ENCODE data around the gene PALB2. TPM values are rescaled to one million over a fixed set of nuclear protein-coding genes. Genes with fewer than 3 reads are reported as not detected.
A peak's percentile ranks its signal among the peaks of the same experiment; 100 is the strongest.

The PALB2 gene
- total and polyA plus RNA-seq, 2 of the 13 experiments (the other 11 are each of a cell fraction or from before 2014, with no cell fraction given): 12.1 to 40.9 TPM

- ATAC-seq (peak; percentile 96), FAIRE-seq (peak; percentile 55), DNase-seq (ENCODE audit: low spot score) (peak; percentile 91)
- H3K36me3 ChIP-seq (replicated peaks in 1 of 2; ENCODE audit: control insufficient read depth in 1 of 2, insufficient read depth in 2 of 2, low read length in 2 of 2): peaks cover 18 to 30% of the 10 kb centered on the region in 2 experiments
- intact Hi-C loops (cut with micrococcal nuclease; ENCODE audit: unreplicated experiment): loop anchor here (1.0 to 2.0 kb wide), 2 partner anchors 39 to 45 kb away; partner anchors contain the start of genes DCTN5, EARS2, PALB2 and UBFD1
- peak within 1 kb of the TSS; percentile 72 to 98 (median 97) for H3K4me3 ChIP-seq (replicated peaks in 1 of 3; ENCODE audit: insufficient read depth in 1 of 3, low read depth in 2 of 3, low read length in 3 of 3)
- in situ Hi-C loops (cut with HindIII; ENCODE audit: extremely low pct_ligation_motif_present, low pct_unique_long_range_greater_than_20kb): no loop called here
- no peaks in the 10 kb centered on the region for H3K9me3 ChIP-seq (ENCODE audit: low read length)
- peaks cover 25% of the 10 kb centered on the region for H4K20me1 ChIP-seq (ENCODE audit: insufficient read depth, low read length)
- H3K9ac ChIP-seq (ENCODE audit: insufficient read depth, low read depth, low read length): peak within 1 kb of the TSS; percentile 97
- peaks cover 0 to 5% of the 10 kb centered on the region in 2 experiments; a peak in 1 of 5 replicates for H3K27me3 ChIP-seq (ENCODE audit: control insufficient read depth in 1 of 2, insufficient read depth in 2 of 2, low read length in 2 of 2)
- CTCF ChIA-PET (ENCODE audit: low intra/inter-chr PET ratio, low total read pairs): interaction anchor here (2.2 to 2.5 kb wide), 2 partner anchors 39 to 161 kb away, joined by 10 to 12 read pairs; partner anchors contain the start of genes EARS2 and UBFD1
- WGBS (ENCODE audit: low lambda C conversion rate): 2% methylated on average over 56 of the region's 67 CpGs
- BruUV-seq (replicated peaks): no TSS peak
- H2AFZ ChIP-seq (ENCODE audit: low read length): peak within 1 kb of the TSS; percentile 85
- peak within 1 kb of the TSS; percentile 80 for H3K27ac ChIP-seq (ENCODE audit: extremely low read length, insufficient read depth, low read length)
- peak within 1 kb of the TSS; percentile 93 for H3K4me2 ChIP-seq (ENCODE audit: low read depth, low read length)
- POLR2A ChIA-PET: interaction anchor here (1.0 to 2.2 kb wide), 7 partner anchors 15 to 57 kb away, joined by 3 to 28 read pairs (median 5); partner anchors contain the start of genes DCTN5, EARS2, PALB2 and UBFD1
- peaks cover 31% of the 10 kb centered on the region for H3K4me1 ChIP-seq (ENCODE audit: insufficient read depth, low read length)
- peaks cover 48% of the 10 kb centered on the region for H3K79me2 ChIP-seq (ENCODE audit: insufficient read depth, low read length)
- peak; percentile 84; the same call in 1 of the 2 replicates for TF ChIP-seq AHR (CRISPR knock-in tag; IDR thresholded peaks at IDR 0.05)
- TF ChIP-seq, protein P1, sequence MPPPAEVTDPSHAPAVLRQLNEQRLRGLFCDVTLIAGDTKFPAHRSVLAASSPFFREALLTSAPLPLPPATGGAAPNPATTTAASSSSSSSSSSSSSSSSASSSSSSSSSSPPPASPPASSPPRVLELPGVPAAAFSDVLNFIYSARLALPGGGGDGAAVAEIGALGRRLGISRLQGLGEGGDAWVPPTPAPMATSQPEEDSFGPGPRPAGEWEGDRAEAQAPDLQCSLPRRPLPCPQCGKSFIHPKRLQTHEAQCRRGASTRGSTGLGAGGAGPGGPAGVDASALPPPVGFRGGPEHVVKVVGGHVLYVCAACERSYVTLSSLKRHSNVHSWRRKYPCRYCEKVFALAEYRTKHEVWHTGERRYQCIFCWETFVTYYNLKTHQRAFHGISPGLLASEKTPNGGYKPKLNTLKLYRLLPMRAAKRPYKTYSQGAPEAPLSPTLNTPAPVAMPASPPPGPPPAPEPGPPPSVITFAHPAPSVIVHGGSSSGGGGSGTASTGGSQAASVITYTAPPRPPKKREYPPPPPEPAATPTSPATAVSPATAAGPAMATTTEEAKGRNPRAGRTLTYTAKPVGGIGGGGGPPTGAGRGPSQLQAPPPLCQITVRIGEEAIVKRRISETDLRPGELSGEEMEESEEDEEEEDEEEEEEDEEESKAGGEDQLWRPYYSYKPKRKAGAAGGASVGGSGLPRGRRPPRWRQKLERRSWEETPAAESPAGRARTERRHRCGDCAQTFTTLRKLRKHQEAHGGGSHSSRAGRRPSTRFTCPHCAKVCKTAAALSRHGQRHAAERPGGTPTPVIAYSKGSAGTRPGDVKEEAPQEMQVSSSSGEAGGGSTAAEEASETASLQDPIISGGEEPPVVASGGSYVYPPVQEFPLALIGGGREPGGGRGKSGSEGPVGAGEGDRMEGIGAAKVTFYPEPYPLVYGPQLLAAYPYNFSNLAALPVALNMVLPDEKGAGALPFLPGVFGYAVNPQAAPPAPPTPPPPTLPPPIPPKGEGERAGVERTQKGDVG (CRISPR knock-in tag; IDR thresholded peaks at IDR 0.05; ENCODE audit: borderline replicate concordance): no peak
- TF ChIP-seq ZNF558 (CRISPR knock-in tag; IDR thresholded peaks at IDR 0.05; ENCODE audit: borderline replicate concordance): peak; percentile 81; the same call in 1 of the 2 replicates
- TF ChIP-seq ZMAT3 (CRISPR knock-in tag; conservative IDR thresholded peaks at IDR 0.05): 0 out of 2 replicates have a peak, but pooled peaks have one; percentile 74
- TF ChIP-seq ZNF180 (CRISPR knock-in tag; IDR thresholded peaks at IDR 0.05; ENCODE audit: borderline replicate concordance, low read depth): 0 out of 2 replicates have a peak, but pooled peaks have one; percentile 80
- peak; percentile 81; the same call in 1 of the 2 replicates for TF ChIP-seq AKAP8 (CRISPR knock-in tag; IDR thresholded peaks at IDR 0.05)
- peak; percentile 54; the same call in 1 of the 2 replicates for TF ChIP-seq PITX1 (CRISPR knock-in tag; IDR thresholded peaks at IDR 0.05)
- TF ChIP-seq THAP8 (CRISPR knock-in tag; IDR thresholded peaks at IDR 0.05; ENCODE audit: borderline replicate concordance): no peak
- TF ChIP-seq SOX5 (CRISPR knock-in tag; IDR thresholded peaks at IDR 0.05; ENCODE audit: borderline replicate concordance): peak; percentile 68; the same call in 1 of the 2 replicates
- TF ChIP-seq, protein P2, sequence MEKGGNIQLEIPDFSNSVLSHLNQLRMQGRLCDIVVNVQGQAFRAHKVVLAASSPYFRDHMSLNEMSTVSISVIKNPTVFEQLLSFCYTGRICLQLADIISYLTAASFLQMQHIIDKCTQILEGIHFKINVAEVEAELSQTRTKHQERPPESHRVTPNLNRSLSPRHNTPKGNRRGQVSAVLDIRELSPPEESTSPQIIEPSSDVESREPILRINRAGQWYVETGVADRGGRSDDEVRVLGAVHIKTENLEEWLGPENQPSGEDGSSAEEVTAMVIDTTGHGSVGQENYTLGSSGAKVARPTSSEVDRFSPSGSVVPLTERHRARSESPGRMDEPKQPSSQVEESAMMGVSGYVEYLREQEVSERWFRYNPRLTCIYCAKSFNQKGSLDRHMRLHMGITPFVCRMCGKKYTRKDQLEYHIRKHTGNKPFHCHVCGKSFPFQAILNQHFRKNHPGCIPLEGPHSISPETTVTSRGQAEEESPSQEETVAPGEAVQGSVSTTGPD (CRISPR knock-in tag; IDR thresholded peaks at IDR 0.05): no peak
- peak; percentile 94 for TF ChIP-seq SALL1 (CRISPR knock-in tag; IDR thresholded peaks at IDR 0.05)
- TF ChIP-seq ZNF44 (CRISPR knock-in tag; IDR thresholded peaks at IDR 0.05): no peak
Observed at GRCh38 chr16:23595951-23596720, 45.0 kb downstream of the PALB2 start, which contains the start of gene NDUFAB1. NDUFAB1 (minus strand) TSS chr16:23596316; CDS start chr16:23596290, 26 bp downstream.

Measured in HepG2 (cell line).